ENCODE measurements around the gene ZNF446.

DNA sequence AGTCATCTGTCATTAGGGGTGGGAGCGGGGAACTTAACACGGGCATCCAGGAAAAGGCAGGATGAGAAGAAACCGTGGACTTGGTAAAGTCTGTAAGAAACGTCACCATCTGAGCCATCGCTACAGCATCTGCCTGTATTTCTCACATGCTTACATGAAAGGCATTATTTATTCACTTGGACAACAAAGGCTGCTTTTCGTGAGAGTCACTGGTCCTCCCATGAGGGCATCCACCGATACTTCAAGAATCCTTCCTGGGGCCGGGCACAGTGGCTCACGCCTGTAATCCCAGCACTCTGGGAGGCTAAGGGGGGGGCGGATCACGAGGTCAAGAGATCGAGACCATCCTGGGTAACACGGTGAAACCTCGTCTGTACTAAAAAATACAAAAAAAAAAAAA is 16.1 kb downstream of the ZNF446 start:
- TF ChIP-seq CTCF (IDR thresholded peaks at IDR 0.05 in 8 of 11, conservative IDR thresholded peaks at IDR 0.05 in 3 of 11) = no peak
- TF ChIP-seq POLR2AphosphoS5 (IDR thresholded peaks at IDR 0.05) = no peak
- TF ChIP-seq POLR2A (IDR thresholded peaks at IDR 0.05) = no peak
